ENCODE data around the gene SHISA3. TPM values are rescaled to one million over a fixed set of nuclear protein-coding genes. Genes with fewer than 3 reads are reported as not detected.

Gene SHISA3
- total and polyA plus RNA-seq, 2 donors (not counting 1 experiment from before 2014, with no cell fraction given): 0.23 to 0.33 TPM

DNA sequence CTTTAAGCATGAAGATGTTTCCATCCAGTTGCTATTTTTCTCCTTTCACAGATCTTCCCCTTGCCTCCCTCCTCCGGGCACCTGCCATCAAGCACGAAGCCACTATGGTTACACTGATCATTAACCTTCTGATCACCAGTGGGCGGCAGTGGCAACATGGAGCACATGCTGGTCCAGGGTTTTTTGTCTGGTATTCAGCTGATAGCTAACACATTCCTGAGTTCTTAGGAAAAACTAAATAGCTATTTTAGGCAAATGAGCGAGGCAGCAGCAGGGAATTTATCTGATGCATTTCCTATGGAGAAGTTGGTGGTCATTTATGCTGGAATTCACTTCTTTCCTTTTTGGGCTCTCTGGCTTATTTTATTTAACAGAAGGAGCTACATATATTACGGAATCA is 22.9 kb downstream of the SHISA3 start:
- H3K36me3 ChIP-seq (ENCODE audit: control insufficient read depth, insufficient read depth, low read length): no peaks in the 10 kb centered on the region
- no peaks in the 10 kb centered on the region for H3K79me2 ChIP-seq (ENCODE audit: control insufficient read depth, insufficient read depth, low read length)
- H4K20me1 ChIP-seq (ENCODE audit: control insufficient read depth, extremely low read depth, insufficient read depth, low read length): no peaks in the 10 kb centered on the region
- DNase-seq (ENCODE audit: low read depth in 2 of 2): peak in 1 of 2 donors; percentile 77
- H3K9ac ChIP-seq (ENCODE audit: insufficient read depth, low read length): no peak overlapping the region
- no peaks in the 10 kb centered on the region for H3K9me3 ChIP-seq (ENCODE audit: control insufficient read depth, insufficient read depth, low read depth, low read length)
- H3K4me3 ChIP-seq (replicated peaks in 1 of 4; ENCODE audit: control extremely low read depth in 1 of 4, insufficient read depth in 1 of 4, low read depth in 3 of 4, low read length in 4 of 4): no peak overlapping the region
- TF ChIP-seq, protein P1, sequence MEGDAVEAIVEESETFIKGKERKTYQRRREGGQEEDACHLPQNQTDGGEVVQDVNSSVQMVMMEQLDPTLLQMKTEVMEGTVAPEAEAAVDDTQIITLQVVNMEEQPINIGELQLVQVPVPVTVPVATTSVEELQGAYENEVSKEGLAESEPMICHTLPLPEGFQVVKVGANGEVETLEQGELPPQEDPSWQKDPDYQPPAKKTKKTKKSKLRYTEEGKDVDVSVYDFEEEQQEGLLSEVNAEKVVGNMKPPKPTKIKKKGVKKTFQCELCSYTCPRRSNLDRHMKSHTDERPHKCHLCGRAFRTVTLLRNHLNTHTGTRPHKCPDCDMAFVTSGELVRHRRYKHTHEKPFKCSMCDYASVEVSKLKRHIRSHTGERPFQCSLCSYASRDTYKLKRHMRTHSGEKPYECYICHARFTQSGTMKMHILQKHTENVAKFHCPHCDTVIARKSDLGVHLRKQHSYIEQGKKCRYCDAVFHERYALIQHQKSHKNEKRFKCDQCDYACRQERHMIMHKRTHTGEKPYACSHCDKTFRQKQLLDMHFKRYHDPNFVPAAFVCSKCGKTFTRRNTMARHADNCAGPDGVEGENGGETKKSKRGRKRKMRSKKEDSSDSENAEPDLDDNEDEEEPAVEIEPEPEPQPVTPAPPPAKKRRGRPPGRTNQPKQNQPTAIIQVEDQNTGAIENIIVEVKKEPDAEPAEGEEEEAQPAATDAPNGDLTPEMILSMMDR (conservative IDR thresholded peaks at IDR 0.05 in 1 of 2, IDR thresholded peaks at IDR 0.05 in 1 of 2; ENCODE audit: low read depth in 1 of 2, low read length in 2 of 2): no peak
- no peak for TF ChIP-seq EZH2 (IDR thresholded peaks at IDR 0.05; ENCODE audit: low read length, missing control alignments)
- H3K27ac ChIP-seq (ENCODE audit: insufficient read depth, low read length): no peak overlapping the region
- no peaks in the 10 kb centered on the region for H3K27me3 ChIP-seq (ENCODE audit: control insufficient read depth, insufficient read depth, low read length)
- H2AFZ ChIP-seq (ENCODE audit: low read length): no peak overlapping the region
- no peak overlapping the region for H3K4me2 ChIP-seq (ENCODE audit: extremely low read depth, insufficient read depth, low read length)
- no peaks in the 10 kb centered on the region for H3K4me1 ChIP-seq (ENCODE audit: control insufficient read depth, extremely low read depth, insufficient read depth, low read length)

DNA sequence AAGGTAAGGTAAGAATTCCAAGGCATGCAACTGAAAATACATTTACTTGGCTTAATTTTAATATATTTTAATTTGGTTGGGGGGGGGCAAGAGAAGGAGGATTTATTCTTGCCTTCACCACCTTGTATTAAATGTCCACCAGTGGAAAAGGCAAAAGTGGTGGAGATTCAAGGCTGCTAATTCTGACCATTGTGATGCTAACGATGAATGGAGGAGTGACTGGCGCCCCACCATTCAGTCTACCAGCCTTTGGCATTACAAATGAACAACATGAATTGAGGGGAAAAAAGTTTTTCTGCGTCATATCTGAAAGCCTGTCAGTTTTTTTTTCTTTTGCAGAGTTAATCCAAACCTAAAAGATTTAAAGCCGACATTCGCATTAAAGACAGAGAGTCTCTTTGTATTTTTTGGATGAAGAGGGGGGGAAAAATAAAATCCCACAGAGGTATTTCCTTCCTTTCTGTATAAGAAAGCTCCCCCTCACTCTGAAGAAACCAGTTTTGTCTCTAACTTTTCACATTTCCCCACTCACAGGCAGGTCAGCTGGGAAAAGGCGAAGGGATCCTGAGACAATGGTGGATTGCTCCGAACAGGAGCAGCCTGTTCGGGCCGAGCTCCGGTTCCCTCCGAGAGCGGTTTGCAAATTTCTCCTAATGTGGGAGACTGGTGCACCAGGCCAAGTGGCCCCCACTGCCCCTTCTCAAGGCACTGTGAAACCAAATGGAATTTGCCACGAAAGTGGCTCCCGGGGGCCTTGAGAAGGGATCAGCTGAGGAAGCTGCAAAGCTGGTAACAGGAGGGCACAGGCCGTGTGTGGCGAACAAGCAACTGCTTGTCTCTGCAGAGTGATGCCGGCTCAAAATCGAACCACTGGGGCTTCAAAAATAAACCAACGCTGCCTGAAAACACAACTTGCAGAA is 28.1 kb downstream of the SHISA3 start:
- no peaks in the 10 kb centered on the region for H3K36me3 ChIP-seq (ENCODE audit: control insufficient read depth, insufficient read depth, low read length)
- no peaks in the 10 kb centered on the region for H3K4me1 ChIP-seq (ENCODE audit: control insufficient read depth, extremely low read depth, insufficient read depth, low read length)
- no peaks in the 10 kb centered on the region for H3K27me3 ChIP-seq (ENCODE audit: control insufficient read depth, insufficient read depth, low read length)
- H4K20me1 ChIP-seq (ENCODE audit: control insufficient read depth, extremely low read depth, insufficient read depth, low read length): no peaks in the 10 kb centered on the region
- H3K4me3 ChIP-seq (replicated peaks in 1 of 4; ENCODE audit: control extremely low read depth in 1 of 4, insufficient read depth in 1 of 4, low read depth in 3 of 4, low read length in 4 of 4): no peak overlapping the region
- no peaks in the 10 kb centered on the region for H3K79me2 ChIP-seq (ENCODE audit: control insufficient read depth, insufficient read depth, low read length)
- no peaks in the 10 kb centered on the region for H3K9me3 ChIP-seq (ENCODE audit: control insufficient read depth, insufficient read depth, low read depth, low read length)
- DNase-seq (ENCODE audit: low read depth in 2 of 2): no peak
- no peak overlapping the region for H2AFZ ChIP-seq (ENCODE audit: low read length)
- no peak overlapping the region for H3K27ac ChIP-seq (ENCODE audit: insufficient read depth, low read length)
- TF ChIP-seq, protein P1 (conservative IDR thresholded peaks at IDR 0.05 in 1 of 2, IDR thresholded peaks at IDR 0.05 in 1 of 2; ENCODE audit: low read depth in 1 of 2, low read length in 2 of 2): no peak
- TF ChIP-seq EZH2 (IDR thresholded peaks at IDR 0.05; ENCODE audit: low read length, missing control alignments): no peak
- no peak overlapping the region for H3K9ac ChIP-seq (ENCODE audit: insufficient read depth, low read length)
- no peak overlapping the region for H3K4me2 ChIP-seq (ENCODE audit: extremely low read depth, insufficient read depth, low read length)

DNA sequence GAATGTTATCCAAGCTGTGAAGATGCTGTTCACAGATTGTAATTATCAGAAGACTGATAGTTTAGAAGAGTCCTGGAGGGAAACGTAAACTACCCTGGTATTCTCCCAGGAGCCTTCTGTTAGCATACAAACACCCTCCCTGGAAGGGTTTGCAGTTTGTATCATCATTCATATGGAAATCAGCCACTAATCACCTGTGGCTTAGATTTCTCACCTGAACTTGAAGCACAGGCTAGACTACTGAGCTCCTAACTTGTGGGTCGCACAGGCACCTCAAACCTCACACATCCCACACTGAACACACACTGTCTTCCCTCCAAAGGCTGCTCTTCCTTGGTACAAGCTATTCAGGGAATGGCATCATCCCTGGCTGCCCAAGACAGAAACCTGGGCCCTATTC is 30.7 kb downstream of the SHISA3 start:
- H3K4me1 ChIP-seq (ENCODE audit: control insufficient read depth, extremely low read depth, insufficient read depth, low read length): no peaks in the 10 kb centered on the region
- H3K9me3 ChIP-seq (ENCODE audit: control insufficient read depth, insufficient read depth, low read depth, low read length): no peaks in the 10 kb centered on the region
- no peaks in the 10 kb centered on the region for H3K79me2 ChIP-seq (ENCODE audit: control insufficient read depth, insufficient read depth, low read length)
- H3K36me3 ChIP-seq (ENCODE audit: control insufficient read depth, insufficient read depth, low read length): no peaks in the 10 kb centered on the region
- no peak for DNase-seq (ENCODE audit: low read depth in 2 of 2)
- TF ChIP-seq, protein P1 (conservative IDR thresholded peaks at IDR 0.05 in 1 of 2, IDR thresholded peaks at IDR 0.05 in 1 of 2; ENCODE audit: low read depth in 1 of 2, low read length in 2 of 2): no peak
- no peak for TF ChIP-seq EZH2 (IDR thresholded peaks at IDR 0.05; ENCODE audit: low read length, missing control alignments)
- H3K4me3 ChIP-seq (replicated peaks in 1 of 4; ENCODE audit: control extremely low read depth in 1 of 4, insufficient read depth in 1 of 4, low read depth in 3 of 4, low read length in 4 of 4): no peak overlapping the region
- no peak overlapping the region for H2AFZ ChIP-seq (ENCODE audit: low read length)
- H3K4me2 ChIP-seq (ENCODE audit: extremely low read depth, insufficient read depth, low read length): no peak overlapping the region
- no peaks in the 10 kb centered on the region for H4K20me1 ChIP-seq (ENCODE audit: control insufficient read depth, extremely low read depth, insufficient read depth, low read length)
- no peak overlapping the region for H3K27ac ChIP-seq (ENCODE audit: insufficient read depth, low read length)
- H3K27me3 ChIP-seq (ENCODE audit: control insufficient read depth, insufficient read depth, low read length): no peaks in the 10 kb centered on the region
- H3K9ac ChIP-seq (ENCODE audit: insufficient read depth, low read length): no peak overlapping the region
